Lung (tissue), 12 donors: ENCODE measurements around the gene RBM18. TPM values are rescaled to one million over a fixed set of nuclear protein-coding genes. Genes with fewer than 3 reads are reported as not detected.

Experiments used
- ATAC-seq: fragments of 200-7000 bp; cut with Tn5 transposase; one replicate; pipeline ENCODE4 v1.9.1; 2020; ENCODE audit warnings: moderate number of reproducible peaks; ENCODE audit not compliant: insufficient read depth, low FRiP score
- DNase-seq, 3 donors: peaks; one replicate each; pipeline ENCODE4 v3.0.0-alpha.2; 2013 to 2017
- H3K27ac ChIP-seq, 2 donors: one replicate each; pipeline ENCODE4 v1.5.1; 2013; ENCODE audit warnings: mild to moderate bottlenecking in 2 of 2, moderate library complexity in 2 of 2, control low read depth in 1 of 2, inconsistent platforms in 1 of 2, low read depth in 1 of 2, low read length in 1 of 2
- H3K27me3 ChIP-seq, 3 donors: one replicate each; pipeline ENCODE4 v1.5.1; 2013; ENCODE audit warnings: low read length in 2 of 3; ENCODE audit not compliant: control insufficient read depth in 3 of 3, insufficient read depth in 3 of 3
- H3K36me3 ChIP-seq, 4 donors: one replicate each; pipeline ENCODE4 v1.5.1; 2013; ENCODE audit warnings: low read length in 4 of 4, mild to moderate bottlenecking in 1 of 4, moderate library complexity in 1 of 4; ENCODE audit not compliant: control insufficient read depth in 4 of 4, insufficient read depth in 4 of 4
- H3K4me1 ChIP-seq, 5 donors: one replicate each; pipeline ENCODE4 v1.5.1; 2013; ENCODE audit warnings: low read length in 5 of 5, mild to moderate bottlenecking in 2 of 5, moderate library complexity in 1 of 5; ENCODE audit not compliant: control insufficient read depth in 5 of 5, insufficient read depth in 5 of 5
- H3K4me3 ChIP-seq: one replicate; pipeline ENCODE4 v1.5.1; 2013; ENCODE audit warnings: mild to moderate bottlenecking, control low read depth, moderate library complexity
- H3K9ac ChIP-seq, 2 donors: one replicate each; pipeline ENCODE4 v1.5.1; 2013; ENCODE audit warnings: low read length in 2 of 2, control low read depth in 1 of 2; ENCODE audit not compliant: insufficient read depth in 1 of 2
- H3K9me3 ChIP-seq, 4 donors: one replicate each; pipeline ENCODE4 v1.5.1; 2013; ENCODE audit warnings: low read length in 3 of 4, mild to moderate bottlenecking in 1 of 4, moderate library complexity in 1 of 4; ENCODE audit not compliant: control insufficient read depth in 4 of 4, insufficient read depth in 3 of 4
- WGBS, 2 donors: extraction: QIAGEN DNeasy Blood & Tissue Kit; methylation state at CpG; one replicate each; pipeline ENCODE4 v1.1.7; 2013; 5-methylcytosine and 5-hydroxymethylcytosine counted together
- polyA plus RNA-seq, 2 donors: library from polyadenylated mRNA; stranded (reverse); fragments of 200-250 nt; gene quantifications; one replicate each; pipeline ENCODE4 v1.2.1, GENCODE V29; 2013
- total RNA-seq, 2 donors: library from RNA; depleted of rRNA in 1 of 2; stranded (reverse); fragments of >200 nt in 1 of 2; gene quantifications; one replicate each; pipeline ENCODE4 v1.2.1, GENCODE V29; 2014 to 2021
- TF ChIP-seq, protein P1 (sequence below): IDR thresholded peaks from 2 replicates; pipeline ENCODE4 v1.5.1; 2012; ENCODE audit warnings: mild to moderate bottlenecking; ENCODE audit errors: control extremely low read depth, extremely low read depth
- donor health status: control.
- donor health status: control.
- donor health status: Bipolar disorder and iron deficiency.
- donor health status: healthy.
- donor health status: DM: yes; HTN: yes; CAD: no.

The RBM18 gene
- total and polyA plus RNA-seq, 4 donors = 5.5 to 20.5 (median 12.4) TPM

- DNase-seq = no peak
- no peak overlapping the region for H3K4me3 ChIP-seq
Observed at GRCh38 chr9:122254761-122255160, 9.9 kb downstream of the RBM18 start.

DNA sequence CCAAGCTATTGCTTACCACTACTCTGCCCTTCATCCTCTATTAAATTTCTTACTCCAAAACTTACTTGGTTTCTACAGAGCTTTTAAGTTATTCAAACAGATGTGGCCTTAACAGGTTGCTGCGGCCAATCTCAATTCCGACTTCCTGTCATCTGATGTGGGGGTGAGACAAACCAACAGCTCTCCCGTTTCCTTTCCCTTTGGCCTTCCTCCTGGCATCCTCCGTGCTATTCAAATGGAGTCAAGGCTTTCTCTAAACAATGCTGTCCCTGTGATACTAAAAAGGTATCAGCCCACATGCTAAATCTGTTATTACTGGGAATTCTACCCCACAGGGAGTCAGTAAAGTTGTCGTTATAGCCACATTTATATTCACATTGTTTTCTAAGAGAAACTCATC is 11.8 kb downstream of the RBM18 start:
- Histone ChIP-seq H3K27ac (no peak overlapping the region), H3K27me3 (no peaks in the 10 kb centered on the region), H3K36me3 (peaks cover 11 to 47% (median 16%) of the 10 kb centered on the region in 4 donors), H3K4me3 (no peak overlapping the region), H3K9ac (no peak overlapping the region), H3K4me1 (peaks cover 0 to 14% (median 0%) of the 10 kb centered on the region in 5 donors), H3K9me3 (no peaks in the 10 kb centered on the region)
- 64 to 72% methylated on average over 5 of the region's 5 CpGs for WGBS, 2 donors
- DNase-seq = peak in 2 of 3 donors; percentile 27 to 30
- TF ChIP-seq, protein P1, sequence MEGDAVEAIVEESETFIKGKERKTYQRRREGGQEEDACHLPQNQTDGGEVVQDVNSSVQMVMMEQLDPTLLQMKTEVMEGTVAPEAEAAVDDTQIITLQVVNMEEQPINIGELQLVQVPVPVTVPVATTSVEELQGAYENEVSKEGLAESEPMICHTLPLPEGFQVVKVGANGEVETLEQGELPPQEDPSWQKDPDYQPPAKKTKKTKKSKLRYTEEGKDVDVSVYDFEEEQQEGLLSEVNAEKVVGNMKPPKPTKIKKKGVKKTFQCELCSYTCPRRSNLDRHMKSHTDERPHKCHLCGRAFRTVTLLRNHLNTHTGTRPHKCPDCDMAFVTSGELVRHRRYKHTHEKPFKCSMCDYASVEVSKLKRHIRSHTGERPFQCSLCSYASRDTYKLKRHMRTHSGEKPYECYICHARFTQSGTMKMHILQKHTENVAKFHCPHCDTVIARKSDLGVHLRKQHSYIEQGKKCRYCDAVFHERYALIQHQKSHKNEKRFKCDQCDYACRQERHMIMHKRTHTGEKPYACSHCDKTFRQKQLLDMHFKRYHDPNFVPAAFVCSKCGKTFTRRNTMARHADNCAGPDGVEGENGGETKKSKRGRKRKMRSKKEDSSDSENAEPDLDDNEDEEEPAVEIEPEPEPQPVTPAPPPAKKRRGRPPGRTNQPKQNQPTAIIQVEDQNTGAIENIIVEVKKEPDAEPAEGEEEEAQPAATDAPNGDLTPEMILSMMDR = no peak
- no peak for ATAC-seq

More at GRCh38 chr9:122254761-122255160, 9.9 kb downstream of the RBM18 start:
- Histone ChIP-seq H3K4me1 (peaks cover 0 to 14% (median 0%) of the 10 kb centered on the region in 5 donors), H3K27ac (peak overlapping the region; percentile 33 to 47), H3K9me3 (no peaks in the 10 kb centered on the region), H3K36me3 (peaks cover 8 to 41% (median 20%) of the 10 kb centered on the region in 4 donors), H3K27me3 (no peaks in the 10 kb centered on the region), H3K9ac (no peak overlapping the region)
- TF ChIP-seq, protein P1 = no peak
- WGBS, 2 donors = 87 to 89% methylated on average over 3 of the region's 3 CpGs
- ATAC-seq = no peak

DNA sequence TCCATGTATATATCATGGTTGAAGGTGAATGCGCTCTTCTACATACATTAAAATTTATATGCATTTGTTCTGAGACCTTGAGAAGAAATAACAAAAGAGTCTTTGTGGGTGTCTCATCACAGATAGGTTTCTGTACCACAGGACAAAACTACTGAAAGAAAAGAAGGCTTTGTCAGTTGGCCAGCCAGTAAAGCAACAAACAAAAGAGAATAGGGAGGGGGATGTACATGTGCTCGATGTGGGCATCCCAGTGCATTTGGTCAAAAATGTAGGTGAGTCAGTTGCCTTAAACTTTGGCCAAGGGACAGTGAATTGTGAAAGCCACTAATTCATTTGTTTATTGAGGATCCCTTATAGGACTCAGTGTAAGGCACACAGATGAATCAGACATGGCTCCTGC is 13.3 kb downstream of the RBM18 start:
- ATAC-seq = no peak
- H3K4me3 ChIP-seq = no peak overlapping the region
- H3K36me3 ChIP-seq = peaks cover 13 to 46% (median 25%) of the 10 kb centered on the region in 4 donors
- no peaks in the 10 kb centered on the region for H3K9me3 ChIP-seq
- H3K9ac ChIP-seq = no peak overlapping the region
- 88 to 94% methylated on average over 2 of the region's 2 CpGs for WGBS, 2 donors
- no peak overlapping the region for H3K27ac ChIP-seq
- H3K27me3 ChIP-seq = no peaks in the 10 kb centered on the region
- TF ChIP-seq, protein P1 = no peak
- DNase-seq = no peak
- H3K4me1 ChIP-seq = peaks cover 0 to 14% (median 0%) of the 10 kb centered on the region in 5 donors

DNA sequence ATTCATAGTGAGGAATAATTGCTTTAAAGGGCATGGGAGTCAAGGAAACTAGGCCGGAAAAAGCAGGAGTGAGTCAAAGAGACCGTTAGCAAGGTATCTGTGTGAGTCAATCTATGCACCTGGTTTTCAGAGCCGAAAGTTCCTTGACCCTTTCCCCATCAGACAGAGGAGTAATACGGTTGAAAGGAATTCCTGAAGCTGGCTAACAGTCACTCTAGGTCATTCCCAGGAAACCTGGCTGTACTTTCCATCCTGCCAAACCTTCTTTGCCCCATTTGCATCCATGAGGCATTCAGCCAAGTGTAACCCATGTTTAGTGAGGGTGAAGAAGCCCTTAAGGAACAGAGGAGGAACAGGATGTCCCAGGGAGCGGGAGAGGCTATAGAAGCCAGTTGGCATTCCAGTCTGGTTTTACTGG is 16.2 kb downstream of the RBM18 start:
- no peaks in the 10 kb centered on the region for H3K27me3 ChIP-seq
- 79 to 84% methylated on average over 5 of the region's 5 CpGs for WGBS, 2 donors
- no peaks in the 10 kb centered on the region for H3K9me3 ChIP-seq
- no peak overlapping the region for H3K4me3 ChIP-seq
- DNase-seq = no peak
- H3K36me3 ChIP-seq = peaks cover 16 to 54% (median 37%) of the 10 kb centered on the region in 4 donors
- peak; percentile 11 for ATAC-seq
- no peak overlapping the region for H3K27ac ChIP-seq
- H3K9ac ChIP-seq = no peak overlapping the region
- TF ChIP-seq, protein P1 = no peak
- H3K4me1 ChIP-seq = peaks cover 0 to 14% (median 0%) of the 10 kb centered on the region in 5 donors
